Thyroid gland (tissue), 4 donors: ENCODE measurements around the gene PRKCZ. TPM values are rescaled to one million over a fixed set of nuclear protein-coding genes. Genes with fewer than 3 reads are reported as not detected.

Experiments
- DNase-seq, 2 donors: peaks; one replicate each; pipeline ENCODE4 v3.0.0-alpha.2; 2019
- H3K27ac ChIP-seq, 3 donors: fragments of 200-600 bp; sonication (generic); 1 replicate in 2 of 3; 2 replicates in 1 of 3; pipeline ENCODE4 v1.5.1; 2016 to 2019; ENCODE audit warnings: mild to moderate bottlenecking in 1 of 3, moderate library complexity in 1 of 3
- H3K27me3 ChIP-seq: fragments of 200-600 bp; sonication (generic); one replicate; pipeline ENCODE4 v1.5.1; 2019
- H3K36me3 ChIP-seq, 2 donors: fragments of 200-600 bp; sonication (generic); one replicate each; pipeline ENCODE4 v1.5.1; 2016 to 2019
- H3K4me1 ChIP-seq, 2 donors: fragments of 200-600 bp; sonication (generic); one replicate each; pipeline ENCODE4 v1.5.1; 2017 to 2019
- H3K4me3 ChIP-seq, 3 donors: fragments of 200-600 bp; sonication (generic); replicated peaks in 1 of 3; 1 replicate in 2 of 3; 2 replicates in 1 of 3; pipeline ENCODE4 v1.5.1; 2016; ENCODE audit warnings: mild to moderate bottlenecking in 1 of 3
- H3K9me3 ChIP-seq: fragments of 200-600 bp; sonication (generic); one replicate; pipeline ENCODE4 v1.5.1; 2017
- POLR2A ChIP-seq, 2 donors: fragments of 450-650 bp; IDR thresholded peaks; one replicate each; pipeline ENCODE4 v1.6.1; 2017; ENCODE audit warnings: antibody characterized with exemption in 2 of 2, mild to moderate bottlenecking in 2 of 2, moderate library complexity in 1 of 2
- WGBS, 2 donors: methylation state at CpG; one replicate each; pipeline ENCODE4 v1.1.5; 2017; 5-methylcytosine and 5-hydroxymethylcytosine counted together
- intact Hi-C: fragments of 100-400 bp; cut with DNase I; formaldehyde crosslinking; loops from one replicate; pipeline ENCODE4 v1.15.1; 2023
- total RNA-seq, 4 donors: library from RNA; depleted of rRNA; stranded (reverse); fragments of >200 nt; gene quantifications; one replicate each; pipeline ENCODE4 v1.2.3, GENCODE V29; 2016
- TF ChIP-seq, protein P1 (sequence below), 6 experiments: fragments of 200-600 bp in 3 of 6; fragments of 450-650 bp in 3 of 6; sonication (generic) in 3 of 6; IDR thresholded peaks; one replicate each; pipeline ENCODE4 v1.5.1; 2016 to 2019; ENCODE audit warnings: antibody characterized with exemption in 6 of 6, mild to moderate bottlenecking in 2 of 6, inconsistent platforms in 1 of 6, moderate library complexity in 1 of 6

Gene PRKCZ
- total RNA-seq, 4 donors from 2014 or later: 33.6 to 53.0 (median 44.3) TPM

DNA sequence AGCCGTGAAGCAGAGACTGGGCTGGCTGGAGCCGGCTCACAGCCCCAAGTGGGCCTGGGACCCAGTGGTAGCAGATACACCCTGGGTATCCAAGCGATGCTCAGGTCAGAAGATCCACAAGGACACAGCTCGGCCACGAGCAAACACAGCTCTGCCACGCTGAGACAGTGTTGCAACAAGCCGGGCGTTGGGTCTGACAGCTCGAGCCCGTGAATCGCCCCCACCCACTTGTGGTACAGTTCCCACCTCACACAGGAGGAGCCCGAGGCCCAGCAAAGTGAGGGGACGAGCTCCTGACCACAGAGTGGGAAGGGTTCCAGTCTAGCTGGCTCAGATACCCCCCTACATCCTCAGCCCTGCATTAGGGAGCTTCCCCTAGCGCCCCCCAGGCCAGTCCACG is 8.9 kb upstream of the PRKCZ start:
- TF ChIP-seq POLR2A (IDR thresholded peaks at IDR 0.05): no peak
- TF ChIP-seq, protein P1, sequence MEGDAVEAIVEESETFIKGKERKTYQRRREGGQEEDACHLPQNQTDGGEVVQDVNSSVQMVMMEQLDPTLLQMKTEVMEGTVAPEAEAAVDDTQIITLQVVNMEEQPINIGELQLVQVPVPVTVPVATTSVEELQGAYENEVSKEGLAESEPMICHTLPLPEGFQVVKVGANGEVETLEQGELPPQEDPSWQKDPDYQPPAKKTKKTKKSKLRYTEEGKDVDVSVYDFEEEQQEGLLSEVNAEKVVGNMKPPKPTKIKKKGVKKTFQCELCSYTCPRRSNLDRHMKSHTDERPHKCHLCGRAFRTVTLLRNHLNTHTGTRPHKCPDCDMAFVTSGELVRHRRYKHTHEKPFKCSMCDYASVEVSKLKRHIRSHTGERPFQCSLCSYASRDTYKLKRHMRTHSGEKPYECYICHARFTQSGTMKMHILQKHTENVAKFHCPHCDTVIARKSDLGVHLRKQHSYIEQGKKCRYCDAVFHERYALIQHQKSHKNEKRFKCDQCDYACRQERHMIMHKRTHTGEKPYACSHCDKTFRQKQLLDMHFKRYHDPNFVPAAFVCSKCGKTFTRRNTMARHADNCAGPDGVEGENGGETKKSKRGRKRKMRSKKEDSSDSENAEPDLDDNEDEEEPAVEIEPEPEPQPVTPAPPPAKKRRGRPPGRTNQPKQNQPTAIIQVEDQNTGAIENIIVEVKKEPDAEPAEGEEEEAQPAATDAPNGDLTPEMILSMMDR (IDR thresholded peaks at IDR 0.05): no peak
- WGBS, 2 donors: 82 to 86% methylated on average over 11 to 15 of the region's 15 CpGs
- Histone ChIP-seq H3K27ac (no peak overlapping the region), H3K4me1 (peaks cover 0 to 11% of the 10 kb centered on the region in 2 donors), H3K27me3 (no peaks in the 10 kb centered on the region), H3K9me3 (no peaks in the 10 kb centered on the region), H3K4me3 (no peak overlapping the region), H3K36me3 (no peaks in the 10 kb centered on the region)
- DNase-seq: no peak
- intact Hi-C loops: loop anchor here (5.0 kb wide), 1 partner anchor 79 kb away; no protein-coding TSS in a partner anchor

DNA sequence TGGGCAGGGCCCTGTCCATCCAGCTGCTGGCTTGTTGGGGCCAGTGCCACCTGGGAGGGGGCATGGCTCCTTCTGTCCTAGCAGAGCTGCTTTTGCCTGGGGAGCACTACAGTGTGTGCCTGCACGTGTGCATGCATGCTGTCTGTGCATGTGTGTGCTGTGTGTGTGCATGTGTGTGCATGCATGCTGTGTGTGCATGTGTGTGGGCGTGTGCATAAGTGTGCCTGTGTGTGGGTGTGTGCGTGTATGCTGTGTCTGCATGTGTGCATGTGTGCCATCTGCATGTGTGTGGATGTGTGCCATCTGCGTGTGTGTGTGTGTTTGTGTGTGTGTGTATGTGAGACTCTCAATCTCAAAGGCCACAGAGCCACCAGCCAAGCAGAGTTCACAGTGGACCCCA is 8.3 kb upstream of the PRKCZ start:
- H3K27ac ChIP-seq: no peak overlapping the region
- no peaks in the 10 kb centered on the region for H3K36me3 ChIP-seq
- intact Hi-C loops: loop anchor here (5.0 kb wide), 1 partner anchor 80 kb away; no protein-coding TSS in a partner anchor
- TF ChIP-seq, protein P1 (IDR thresholded peaks at IDR 0.05): no peak
- TF ChIP-seq POLR2A (IDR thresholded peaks at IDR 0.05): no peak
- H3K4me1 ChIP-seq: peaks cover 0 to 11% of the 10 kb centered on the region in 2 donors
- no peaks in the 10 kb centered on the region for H3K27me3 ChIP-seq
- H3K9me3 ChIP-seq: no peaks in the 10 kb centered on the region
- 84 to 100% methylated on average over 1 to 2 of the region's 4 CpGs for WGBS, 2 donors
- H3K4me3 ChIP-seq: no peak overlapping the region
- DNase-seq: no peak

GRCh38 chr1:2042830-2043773 is 7.1 kb upstream of the PRKCZ start:
- Histone ChIP-seq H3K4me3 (no peak overlapping the region), H3K27ac (no peak overlapping the region), H3K27me3 (no peaks in the 10 kb centered on the region), H3K4me1 (peaks cover 0 to 11% of the 10 kb centered on the region in 2 donors), H3K36me3 (no peaks in the 10 kb centered on the region), H3K9me3 (no peaks in the 10 kb centered on the region)
- no peak for DNase-seq
- WGBS, 2 donors: 64 to 73% methylated on average over 12 to 36 of the region's 41 CpGs
- TF ChIP-seq, protein P1 (IDR thresholded peaks at IDR 0.05): no peak
- TF ChIP-seq POLR2A (IDR thresholded peaks at IDR 0.05): no peak
- intact Hi-C loops: loop anchor here (5.0 kb wide), 1 partner anchor 81 kb away; no protein-coding TSS in a partner anchor

DNA sequence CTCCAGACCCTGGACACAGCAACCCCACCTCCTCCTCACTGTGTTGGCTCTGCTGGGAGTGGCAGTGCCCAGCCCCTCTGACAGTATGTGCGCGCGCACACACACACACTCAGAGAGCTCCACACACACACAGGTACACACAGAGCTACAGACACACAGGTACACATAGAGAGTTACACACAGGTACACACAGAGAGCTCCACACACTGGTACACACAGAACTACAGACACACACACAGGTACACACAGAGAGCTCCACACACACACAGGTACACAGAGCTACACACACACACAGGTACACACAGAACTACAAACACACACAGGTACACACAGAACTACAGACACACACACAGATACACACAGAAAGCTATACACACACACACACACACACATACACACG is 6.3 kb upstream of the PRKCZ start:
- H3K4me3 ChIP-seq: no peak overlapping the region
- no peaks in the 10 kb centered on the region for H3K36me3 ChIP-seq
- H3K27ac ChIP-seq: no peak overlapping the region
- peaks cover 0 to 11% of the 10 kb centered on the region in 2 donors for H3K4me1 ChIP-seq
- 86 to 96% methylated on average over 2 to 4 of the region's 4 CpGs for WGBS, 2 donors
- intact Hi-C loops: loop anchor here (5.0 kb wide), 1 partner anchor 82 kb away; no protein-coding TSS in a partner anchor
- no peak for TF ChIP-seq POLR2A (IDR thresholded peaks at IDR 0.05)
- TF ChIP-seq, protein P1 (IDR thresholded peaks at IDR 0.05): no peak
- H3K27me3 ChIP-seq: no peaks in the 10 kb centered on the region
- no peaks in the 10 kb centered on the region for H3K9me3 ChIP-seq
- no peak for DNase-seq
